ENCODE measurements around the gene TOMT. TPM values are rescaled to one million over a fixed set of nuclear protein-coding genes. Genes with fewer than 3 reads are reported as not detected.

Gene TOMT
- total RNA-seq (ENCODE audit: low replicate concordance), result not detected in 2 replicates

- no peak for DNase-seq (ENCODE audit: low read depth)
- no peak within 1 kb of the TSS for H3K4me3 ChIP-seq (ENCODE audit: low read depth, low read length)
- TF ChIP-seq CTCF (IDR thresholded peaks at IDR 0.05; ENCODE audit: insufficient read depth, low read length), result no peak
Measured at GRCh38 chr11:72105888-72106287, at the start of gene TOMT. TOMT (plus strand) TSS chr11:72105924; CDS start chr11:72105952, 28 bp downstream.

GRCh38 chr11:72058416-72059034, 47.2 kb upstream of the TOMT start:
- no peak for TF ChIP-seq CTCF (IDR thresholded peaks at IDR 0.05; ENCODE audit: insufficient read depth, low read length)
- H3K4me3 ChIP-seq (ENCODE audit: low read depth, low read length), result no peak overlapping the region
- DNase-seq (ENCODE audit: low read depth), result peak; percentile 18

- DNase-seq (ENCODE audit: low read depth), result no peak
- no peak for TF ChIP-seq CTCF (IDR thresholded peaks at IDR 0.05; ENCODE audit: insufficient read depth, low read length)
- no peak overlapping the region for H3K4me3 ChIP-seq (ENCODE audit: low read depth, low read length)
Measured at GRCh38 chr11:72061739-72062396, 43.9 kb upstream of the TOMT start.

DNA sequence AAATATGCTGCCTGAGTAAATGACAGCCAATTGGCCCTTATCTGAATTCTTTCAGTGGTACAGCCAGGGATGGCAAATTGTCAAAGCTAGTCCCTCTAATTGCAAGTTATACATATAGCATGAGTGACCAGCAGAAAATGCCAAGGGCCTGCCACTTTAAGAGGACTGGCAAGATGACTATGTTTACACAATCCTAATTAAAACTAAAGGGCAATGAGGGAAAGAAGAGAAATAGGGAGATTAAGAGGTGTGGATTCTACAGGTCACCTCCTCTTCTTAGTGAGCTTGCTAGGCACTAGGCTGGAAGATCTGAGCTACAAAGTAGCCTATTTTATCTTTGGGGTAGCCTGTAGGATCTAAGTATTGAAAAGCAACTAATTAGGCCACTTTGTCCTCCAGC, 38.9 kb upstream of the TOMT start:
- DNase-seq (ENCODE audit: low read depth), result no peak
- no peak overlapping the region for H3K4me3 ChIP-seq (ENCODE audit: low read depth, low read length)
- TF ChIP-seq CTCF (IDR thresholded peaks at IDR 0.05; ENCODE audit: insufficient read depth, low read length), result no peak

- DNase-seq (ENCODE audit: low read depth), result no peak
- no peak overlapping the region for H3K4me3 ChIP-seq (ENCODE audit: low read depth, low read length)
- no peak for TF ChIP-seq CTCF (IDR thresholded peaks at IDR 0.05; ENCODE audit: insufficient read depth, low read length)
Measured at GRCh38 chr11:72067266-72067665, 38.5 kb upstream of the TOMT start.

DNA sequence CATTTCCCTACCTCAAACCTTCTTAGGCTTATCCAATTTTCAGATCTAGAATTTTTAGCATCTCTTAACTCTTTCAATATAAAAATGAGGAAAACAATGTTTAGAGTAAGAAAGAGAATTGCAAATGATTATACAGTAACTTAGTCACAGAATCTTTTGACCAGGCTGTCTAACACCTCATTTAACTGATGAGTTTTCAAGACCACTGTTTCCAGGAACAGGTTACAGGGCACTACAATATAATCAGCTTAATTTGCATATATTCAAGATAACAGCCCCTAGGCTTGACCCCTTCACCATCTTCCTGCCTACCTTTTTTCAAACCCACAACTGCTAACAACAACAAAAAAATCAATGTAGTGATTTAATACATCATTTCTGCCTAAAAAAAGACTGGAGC, 38.0 kb upstream of the TOMT start:
- H3K4me3 ChIP-seq (ENCODE audit: low read depth, low read length), result no peak overlapping the region
- no peak for TF ChIP-seq CTCF (IDR thresholded peaks at IDR 0.05; ENCODE audit: insufficient read depth, low read length)
- DNase-seq (ENCODE audit: low read depth), result no peak
